NCI-H82 treated with DMSO at 0.1 percent for 48 hours (cell line): ENCODE results near the gene OTOP3.
"Not testable (repeated sequence)": the region's sequence is repeated elsewhere in the genome, so short reads cannot be mapped to it uniquely, and the experiment has no call there.

Source experiments
- DNase-seq: peaks from one replicate; lab custom pipeline; 2025; ENCODE audit not compliant: unreplicated experiment; lab: John Stamatoyannopoulos, UW

Gene OTOP3

GRCh38 chr17:74959826-74960515, 24.3 kb downstream of the OTOP3 start:
- DNase-seq = no peak

- DNase-seq = peak; percentile 82
These were observed 25.1 kb downstream of the OTOP3 start for GRCh38 chr17:74960570-74961342.

DNA sequence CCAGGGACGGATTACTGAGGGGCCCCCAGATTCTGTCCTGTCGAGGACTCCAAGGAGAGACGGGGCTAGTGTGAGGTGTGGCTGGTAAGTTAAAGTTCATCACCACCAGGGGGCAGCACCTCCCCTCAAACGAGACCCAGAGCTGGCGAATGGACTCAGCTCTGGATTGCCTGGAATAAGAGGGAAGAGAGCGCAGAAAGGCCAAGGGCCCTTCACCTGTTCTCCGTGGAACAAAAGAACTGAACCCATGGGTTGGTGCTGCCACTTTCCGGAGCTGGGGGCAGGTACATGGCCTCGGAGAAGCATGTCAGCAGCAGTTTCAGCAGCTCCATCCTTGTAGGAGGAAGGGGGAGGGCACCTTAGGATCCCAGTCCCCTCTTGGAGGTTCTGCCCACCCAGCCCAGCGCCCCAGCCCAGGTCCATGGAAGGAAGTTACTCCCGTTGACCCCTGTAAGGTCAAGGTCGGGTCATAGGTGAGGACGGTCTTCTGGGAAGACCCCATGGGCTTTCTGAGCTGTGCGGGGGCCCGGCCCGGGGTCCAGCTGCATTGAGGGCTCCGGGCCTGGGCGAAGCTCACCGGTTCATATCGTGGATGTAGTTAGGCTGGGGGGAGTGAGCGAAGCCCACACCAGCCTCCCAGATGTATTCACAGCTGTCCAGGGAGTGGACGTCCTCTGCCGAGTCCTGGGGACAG, 26.1 kb downstream of the OTOP3 start:
- DNase-seq = peak; percentile 79

DNA sequence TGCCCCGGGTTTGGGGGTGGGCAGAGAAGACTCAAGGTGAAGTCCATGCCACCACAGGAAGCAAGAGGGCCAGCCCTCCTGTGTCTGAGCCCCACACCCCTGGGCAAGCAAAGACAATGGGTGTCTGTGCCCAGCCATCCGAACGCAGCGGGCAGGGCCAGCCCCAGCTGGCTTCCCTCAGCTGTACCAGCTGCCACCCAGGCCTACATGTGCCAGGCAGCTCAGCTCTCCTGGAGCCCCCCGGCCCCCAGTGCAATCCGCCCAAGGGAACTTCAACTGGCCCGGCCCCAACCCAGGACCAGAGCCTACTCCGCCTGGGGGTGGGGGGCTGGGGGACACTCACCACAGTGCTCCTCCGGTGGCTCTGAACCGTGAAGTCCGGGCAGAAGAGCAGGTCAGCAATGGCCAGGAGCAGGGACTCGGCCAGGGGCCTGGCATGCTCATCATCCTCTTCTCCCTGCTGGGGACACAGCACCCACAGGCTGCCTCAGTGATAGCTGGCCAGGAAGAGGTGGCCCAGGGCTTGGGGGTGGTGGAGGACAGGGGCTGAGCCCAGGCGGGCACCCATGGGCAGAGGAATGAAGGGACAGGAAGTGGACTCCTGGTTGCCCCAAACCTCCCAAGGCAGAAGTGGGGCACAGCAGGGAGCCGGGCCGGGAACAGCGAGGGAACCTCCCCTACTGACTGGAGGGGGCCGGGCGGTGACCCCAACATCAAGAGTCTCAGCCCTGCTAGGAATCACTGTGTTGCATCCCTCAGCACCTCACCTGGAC, 27.1 kb downstream of the OTOP3 start:
- DNase-seq = no peak

DNA sequence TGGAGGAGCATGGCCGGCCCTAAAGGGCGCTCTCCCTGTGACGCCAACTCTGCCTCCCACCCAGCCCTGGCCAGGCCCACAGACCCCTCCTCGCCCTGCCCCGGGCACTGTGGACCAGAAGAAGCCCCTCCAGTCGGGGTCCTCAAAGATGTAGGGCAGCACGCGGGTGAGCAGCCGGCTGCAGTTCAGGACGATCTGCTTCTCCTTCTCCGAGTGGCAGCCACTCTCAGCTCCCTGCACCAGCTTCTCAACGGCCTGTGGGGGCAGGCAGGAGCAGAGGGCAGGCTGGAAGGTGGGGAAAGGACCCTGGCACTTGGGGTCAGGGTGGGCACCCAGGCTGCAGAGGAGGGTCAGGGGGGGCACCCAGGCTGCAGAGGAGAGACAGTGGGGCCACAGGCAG, 28.0 kb downstream of the OTOP3 start:
- DNase-seq = no peak

DNA sequence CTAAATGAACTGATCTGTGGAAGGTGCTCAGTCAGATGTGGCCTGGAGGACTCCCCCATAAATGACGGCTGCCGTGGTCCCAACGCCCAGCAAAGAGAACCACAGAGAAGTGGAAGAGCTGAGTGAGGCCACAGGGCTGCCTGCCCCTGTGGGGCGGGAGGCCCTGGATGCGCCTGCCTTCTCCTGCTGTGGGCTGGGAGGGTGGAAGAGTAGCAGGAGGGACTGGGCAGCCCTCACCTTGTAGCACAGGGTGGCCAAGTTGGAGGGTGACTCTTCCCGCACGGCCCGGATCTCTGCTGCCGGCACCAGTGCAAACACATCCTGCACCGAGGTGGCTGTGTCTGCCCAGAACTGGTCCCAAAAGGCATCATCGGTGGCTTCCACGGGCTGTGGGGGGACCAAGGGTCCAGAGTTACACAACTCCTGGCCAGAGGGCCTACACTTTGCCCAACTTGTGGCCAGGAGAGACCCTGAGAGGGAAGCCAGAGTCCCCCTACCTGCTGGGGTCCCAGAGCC, 28.6 kb downstream of the OTOP3 start:
- no peak for DNase-seq

- no peak for DNase-seq
These were observed 29.4 kb downstream of the OTOP3 start for GRCh38 chr17:74964988-74965622.

DNA sequence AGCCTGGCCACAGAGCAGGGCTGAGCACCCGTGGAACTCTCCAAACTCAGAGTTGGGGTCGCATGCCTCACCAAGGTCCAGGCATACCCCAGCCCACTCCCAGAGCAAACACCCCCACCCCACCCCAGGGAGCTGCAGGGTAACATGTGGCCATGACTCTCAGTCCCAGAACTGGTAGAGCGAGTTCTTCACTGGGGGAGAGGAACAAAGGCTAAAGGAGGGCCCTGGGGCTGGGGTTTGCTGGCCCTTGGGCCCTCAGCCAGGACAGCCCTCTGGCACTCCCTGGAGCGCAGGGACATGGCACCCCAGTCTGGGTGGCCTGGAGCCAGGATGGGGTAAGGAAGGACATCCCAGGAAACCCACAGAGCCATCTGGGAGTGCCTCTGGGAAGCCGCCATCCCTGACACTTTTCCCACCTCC, 32.7 kb downstream of the OTOP3 start:
- DNase-seq = no peak

DNA sequence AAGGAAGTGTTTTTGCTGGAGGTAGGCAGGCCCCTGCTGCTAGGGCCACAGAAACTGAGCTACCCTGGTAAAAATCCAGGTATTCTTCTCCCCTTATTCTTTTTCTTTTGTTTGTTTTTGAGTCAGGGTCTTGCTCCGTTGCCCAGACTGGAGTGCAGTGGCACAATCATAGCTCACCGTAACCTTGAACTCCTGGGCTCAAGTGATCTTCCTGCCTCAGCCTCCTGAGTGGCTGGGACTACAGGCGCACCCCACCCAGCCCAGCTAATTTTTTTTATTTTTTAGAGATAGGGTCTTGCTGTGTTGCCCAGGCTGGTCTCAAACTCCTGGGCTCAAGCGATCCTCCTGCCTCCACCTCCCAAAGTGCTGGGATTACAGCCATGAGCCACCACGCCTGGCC, 33.8 kb downstream of the OTOP3 start:
- DNase-seq = not testable (repeated sequence)

DNA sequence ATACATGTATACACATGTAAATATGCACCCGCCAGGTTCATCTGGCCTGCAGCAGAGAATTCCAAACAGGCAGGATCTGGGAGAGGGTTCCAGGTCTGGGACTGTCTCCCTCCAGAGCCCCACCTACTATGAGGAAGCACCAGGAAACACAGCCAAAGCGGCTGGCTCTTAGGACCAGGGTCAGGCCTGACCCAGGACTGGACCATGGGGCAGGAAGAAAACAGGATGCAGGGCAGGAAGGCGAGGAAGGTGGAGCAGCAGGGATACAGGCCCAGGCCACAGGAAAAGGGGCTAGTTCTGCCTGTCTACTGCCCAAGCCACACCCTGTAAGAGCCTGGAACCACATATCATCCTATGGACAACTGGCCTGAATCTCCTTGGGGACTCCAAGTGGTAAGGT, 34.7 kb downstream of the OTOP3 start:
- no peak for DNase-seq

- DNase-seq = no peak
These were observed 35.6 kb downstream of the OTOP3 start for GRCh38 chr17:74971069-74971841.

- no peak for DNase-seq
These were observed 36.1 kb downstream of the OTOP3 start for GRCh38 chr17:74971842-74972106.

GRCh38 chr17:74972107-74972972, 36.6 kb downstream of the OTOP3 start, which contains the start of gene HID1:
Gene HID1 (minus strand): TSS chr17:74972759. CDS start chr17:74972656, 103 bp downstream.
- DNase-seq = no peak

GRCh38 chr17:74972973-74973328, 37.3 kb downstream of the OTOP3 start:
- DNase-seq = no peak

- no peak for DNase-seq
These were observed 40.2 kb downstream of the OTOP3 start for GRCh38 chr17:74975943-74976342.

DNA sequence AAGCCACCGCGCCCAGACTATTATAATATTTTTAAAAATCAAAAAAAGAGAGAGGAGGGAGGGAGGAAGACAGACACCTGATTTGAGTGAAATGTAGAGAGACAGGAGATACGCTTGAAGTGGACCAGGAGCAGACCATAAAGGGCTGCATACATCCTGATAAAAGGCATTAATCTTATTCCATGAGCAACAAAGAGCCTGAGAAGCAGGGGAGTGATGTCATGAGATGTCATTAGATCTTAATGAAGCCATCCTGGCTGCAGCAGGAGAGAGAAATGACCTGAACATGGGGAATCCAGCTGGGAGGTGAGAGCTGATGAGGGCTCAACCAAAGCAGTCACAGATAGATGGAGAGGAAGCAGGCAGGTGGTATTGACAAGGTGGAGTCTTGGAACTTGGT, 42.1 kb downstream of the OTOP3 start:
- no peak for DNase-seq

- DNase-seq = no peak
These were observed 42.5 kb downstream of the OTOP3 start for GRCh38 chr17:74978240-74978639.

- no peak for DNase-seq
These were observed 43.9 kb downstream of the OTOP3 start for GRCh38 chr17:74979408-74980146.
